SKM-1 (cell line): ENCODE results near the gene SLC7A1.
"Not testable (repeated sequence)": the region's sequence is repeated elsewhere in the genome, so short reads cannot be mapped to it uniquely, and the experiment has no call there.

ENCODE experiments used
- DNase-seq: peaks from one replicate; lab custom pipeline; 2025; ENCODE audit not compliant: unreplicated experiment; lab: John Stamatoyannopoulos, UW

The SLC7A1 gene

DNA sequence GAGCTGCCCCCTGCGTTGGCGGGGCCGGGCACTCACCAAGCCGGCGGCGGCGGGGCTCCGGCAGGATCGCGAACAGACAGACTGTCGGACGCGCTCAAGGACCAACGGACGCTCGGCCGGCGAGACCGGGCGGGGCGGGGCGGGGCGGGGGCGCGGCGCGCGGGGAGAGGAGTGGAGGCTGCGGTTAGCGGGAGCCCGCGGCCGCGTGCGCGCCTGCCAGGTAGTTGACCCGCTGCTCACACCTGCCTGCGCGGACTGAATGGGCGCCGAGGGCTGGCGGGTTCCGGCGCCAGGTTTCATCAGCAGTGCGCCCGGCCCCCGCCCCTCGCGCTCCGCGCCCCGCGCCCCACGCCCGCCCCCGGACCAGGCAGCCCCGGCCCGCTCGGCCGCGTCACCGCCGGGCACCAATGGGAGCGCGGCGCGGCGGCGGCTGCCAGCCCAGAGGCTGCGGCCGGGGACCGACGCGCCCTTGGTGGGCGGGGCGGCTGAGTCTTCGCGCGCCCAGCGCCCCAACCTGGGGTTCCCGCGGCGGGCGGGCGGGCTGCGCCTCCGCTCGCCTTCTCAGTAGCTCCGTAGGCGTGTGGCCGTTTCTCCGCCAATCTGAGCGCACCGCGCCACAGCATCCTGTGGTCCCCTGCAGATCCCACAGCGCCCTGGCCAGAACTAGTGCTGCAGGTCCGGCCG is at the start of gene SLC7A1:
Gene SLC7A1, minus strand, starts transcription at position 309 of the 684 bp plus-strand sequence. CDS start 59,500 bp downstream, outside the sequence.
- peak; percentile 61 for DNase-seq

DNA sequence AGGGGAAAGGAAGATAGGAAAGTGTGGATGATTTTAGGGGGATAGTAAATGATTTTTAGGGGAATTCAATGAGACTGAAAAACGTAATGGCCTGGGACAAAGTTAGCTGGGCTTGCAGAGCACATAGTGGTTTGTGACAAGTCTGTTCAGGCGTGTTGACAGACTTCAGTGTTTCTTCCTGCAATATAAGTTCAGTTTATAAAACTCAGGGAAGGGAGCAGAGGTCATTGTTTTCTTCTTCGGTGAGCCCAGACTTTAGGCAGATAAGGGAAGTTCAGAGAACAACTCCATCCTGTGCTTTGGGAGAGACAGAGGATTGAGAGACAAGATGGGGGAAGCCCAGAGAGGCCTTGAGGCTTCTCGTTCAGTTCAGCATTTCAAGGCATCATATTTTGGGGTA is 45.2 kb upstream of the SLC7A1 start:
- DNase-seq, result no peak

DNA sequence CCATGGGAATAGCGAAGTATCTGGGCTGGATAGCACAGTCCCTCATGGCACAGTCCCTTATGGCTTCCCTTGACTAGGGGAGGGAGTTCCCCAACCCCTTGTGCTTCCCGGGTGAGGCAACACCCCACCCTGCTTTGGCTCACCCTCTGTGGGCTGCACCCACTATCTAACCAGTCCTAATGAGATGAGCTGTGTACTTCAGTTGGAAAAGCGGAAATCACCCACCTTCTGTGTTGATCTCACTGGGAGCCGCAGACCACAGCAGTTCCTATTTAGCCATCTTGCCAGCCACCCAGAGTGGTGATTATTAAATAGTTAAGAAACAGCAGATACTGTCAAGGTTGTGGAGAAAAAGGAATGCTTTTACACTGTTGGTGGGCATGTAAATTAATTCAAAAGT is 41.3 kb upstream of the SLC7A1 start:
- DNase-seq, result not testable (repeated sequence)

DNA sequence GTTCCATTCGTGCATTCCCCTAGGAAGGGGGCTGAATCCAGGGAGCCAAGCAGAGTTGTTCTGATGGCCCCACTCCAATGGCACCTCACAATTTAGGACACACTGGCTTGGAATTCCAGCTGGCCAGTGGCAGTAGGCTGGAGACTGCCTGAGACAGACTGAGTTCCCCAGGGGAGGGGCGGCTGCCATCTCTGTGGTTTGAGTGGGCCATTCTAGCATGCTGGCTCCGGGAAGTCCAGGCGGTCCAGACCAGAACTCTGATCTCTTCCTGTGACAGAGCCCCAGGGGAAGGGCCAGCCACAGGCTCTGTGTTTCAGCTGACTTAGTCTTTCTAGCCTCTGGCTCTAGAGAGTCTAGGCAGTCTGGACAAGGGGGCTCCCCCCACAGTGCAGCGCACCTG is 29.5 kb upstream of the SLC7A1 start:
- no peak for DNase-seq

DNA sequence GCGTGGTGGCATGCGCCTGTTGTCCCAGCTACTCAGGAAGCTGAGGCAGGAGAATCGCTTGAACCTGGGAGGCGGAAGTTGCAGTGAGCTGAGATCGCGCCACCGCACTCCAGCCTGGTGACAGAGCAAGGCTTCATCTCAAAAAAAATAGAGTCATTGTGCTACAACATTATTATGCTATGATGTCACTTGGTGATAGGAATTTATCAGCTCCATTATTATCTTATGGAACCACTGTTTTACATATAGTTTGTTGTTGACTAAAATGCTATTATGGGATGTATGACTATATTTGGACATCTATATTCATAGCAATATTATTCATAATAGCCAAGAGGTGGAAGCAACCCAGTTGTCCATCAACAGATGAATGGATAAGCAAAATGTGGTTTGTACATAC is 26.4 kb upstream of the SLC7A1 start:
- DNase-seq, result no peak

DNA sequence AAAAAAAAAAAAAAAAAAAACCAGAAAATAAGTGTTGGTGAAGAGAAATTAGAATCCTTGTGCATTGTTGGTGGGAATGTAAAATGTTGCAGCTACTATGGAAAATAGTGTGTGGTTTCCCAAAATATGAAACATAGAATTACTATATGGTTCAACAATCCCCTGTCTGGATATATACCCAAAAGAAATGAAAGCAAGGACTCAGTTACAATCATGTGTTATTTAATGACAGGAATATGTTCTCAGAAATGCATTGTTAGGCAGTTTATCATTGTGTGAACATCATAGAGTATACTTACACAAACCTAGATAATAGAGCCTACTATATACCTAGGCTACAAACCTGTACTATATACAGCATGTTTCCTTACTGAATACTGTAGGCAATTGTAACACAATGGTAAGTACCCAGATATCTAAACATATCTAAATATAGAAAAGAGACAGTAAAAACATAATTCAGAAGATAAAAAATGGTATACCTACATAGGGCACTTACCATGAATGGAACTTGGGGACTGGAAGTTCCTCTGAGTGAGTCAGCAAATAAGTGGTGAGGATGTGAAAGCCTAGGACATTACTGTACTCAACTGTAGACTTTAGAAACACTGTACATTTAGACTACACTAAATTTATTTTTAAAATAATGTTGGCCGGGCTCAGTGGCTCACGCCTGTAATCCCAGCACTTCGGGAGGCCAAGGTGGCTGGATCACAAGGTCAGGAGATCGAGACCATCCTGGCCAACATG is 25.7 kb upstream of the SLC7A1 start:
- no peak for DNase-seq

DNA sequence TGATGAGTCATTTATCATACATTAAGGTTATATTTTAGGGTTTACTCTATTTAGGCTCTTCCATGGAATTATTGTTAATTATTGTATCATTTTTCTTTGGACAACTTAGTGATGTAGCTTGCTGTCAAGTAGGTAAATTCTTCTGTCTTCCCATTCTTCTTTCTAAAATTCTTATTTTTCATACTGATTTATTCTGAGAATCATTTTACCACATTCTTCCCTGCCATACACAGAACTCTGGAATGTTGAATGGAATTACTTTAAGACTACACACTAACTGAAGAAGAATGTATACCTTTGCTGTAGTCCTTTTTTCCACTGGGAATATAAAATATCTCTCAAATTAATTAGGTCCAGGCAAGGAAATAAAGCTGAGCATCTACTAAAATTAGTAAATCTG is 24.5 kb upstream of the SLC7A1 start:
- DNase-seq, result no peak

DNA sequence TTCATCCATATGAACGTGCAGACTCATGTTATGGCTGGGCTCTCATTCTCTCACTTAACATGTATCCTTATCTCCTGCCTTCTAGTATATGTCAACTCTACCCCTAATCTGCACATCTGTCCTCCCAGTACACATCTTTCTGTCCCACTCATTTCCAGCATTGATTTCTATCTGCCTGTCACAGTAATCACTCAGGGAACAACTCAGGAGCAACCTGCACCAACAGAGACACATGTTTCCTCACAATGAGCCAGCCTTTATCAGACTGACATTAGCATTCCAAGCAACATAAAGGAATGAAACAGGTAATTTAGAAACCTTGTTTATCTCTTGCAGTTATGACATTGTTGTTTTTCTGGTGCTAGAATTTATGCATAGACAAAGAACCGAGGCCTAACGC is 17.6 kb upstream of the SLC7A1 start:
- DNase-seq, result no peak

DNA sequence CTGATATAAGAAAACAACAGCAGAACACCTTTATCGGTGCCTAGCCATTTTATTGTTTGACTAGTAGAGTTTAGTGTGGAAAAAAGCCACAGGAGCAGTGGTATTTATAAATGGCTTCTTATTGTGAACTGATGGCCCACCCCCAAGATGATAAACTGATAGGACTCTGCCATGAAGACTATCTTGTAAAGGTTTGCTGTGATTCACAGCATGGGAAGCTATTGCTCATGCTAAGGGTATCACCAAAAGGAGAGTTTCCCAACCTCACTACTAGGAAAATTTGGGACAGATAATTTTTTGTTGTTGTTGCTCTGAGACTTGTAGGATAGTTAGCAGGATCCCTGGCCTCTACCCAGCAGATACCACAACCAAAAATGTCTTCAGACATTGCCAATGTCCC is 12.0 kb upstream of the SLC7A1 start:
- DNase-seq, result no peak

DNA sequence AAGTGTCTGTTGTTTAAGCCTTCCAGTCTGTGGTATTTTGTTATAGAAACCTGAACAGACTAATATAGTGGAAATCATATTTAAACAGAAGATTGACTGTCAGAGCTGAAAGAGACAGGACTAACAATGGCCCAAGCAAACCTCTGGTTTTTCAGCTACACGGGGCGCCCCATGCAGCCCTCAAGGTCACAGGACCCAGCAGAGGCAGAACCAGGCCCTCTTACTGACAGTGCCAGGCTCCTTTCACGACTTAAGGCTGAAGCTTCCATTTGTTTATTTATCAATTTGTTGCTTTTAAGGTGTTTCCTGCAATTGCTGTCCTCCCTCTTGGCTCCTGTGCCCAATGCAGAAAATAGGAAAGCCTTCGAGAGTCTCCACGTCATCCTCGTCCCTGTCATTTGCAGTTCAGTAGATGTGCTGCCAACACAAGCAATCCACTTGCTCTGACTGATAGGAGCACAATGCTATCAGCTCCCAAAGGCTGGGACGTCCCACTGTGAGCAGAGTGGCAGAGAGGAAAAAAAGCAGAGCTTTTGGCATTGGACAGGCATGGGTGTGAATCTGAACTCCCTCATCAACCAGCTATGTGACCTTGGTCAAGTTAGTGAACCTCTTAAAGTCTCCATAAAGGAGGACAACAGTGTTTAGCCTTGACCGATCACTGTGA is 10.5 kb upstream of the SLC7A1 start:
- no peak for DNase-seq

DNA sequence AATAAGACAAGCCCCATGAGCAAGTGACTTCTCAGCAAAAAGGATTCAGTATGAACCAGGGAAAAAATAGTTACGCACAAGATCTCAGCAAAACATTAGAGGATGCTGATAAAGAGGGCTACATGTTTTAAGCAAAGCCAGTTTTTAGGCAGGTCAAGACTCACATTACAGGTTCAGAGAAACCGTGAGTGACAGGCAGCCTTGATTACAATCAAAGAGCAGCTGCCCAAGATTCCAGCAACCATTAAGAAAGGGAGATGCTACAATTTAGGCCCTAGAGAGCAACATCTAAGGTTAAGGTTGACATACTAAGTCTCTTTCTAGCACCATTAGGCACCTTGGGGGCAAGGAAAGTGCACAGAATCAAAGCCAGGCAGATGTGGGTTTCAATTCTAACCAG is 2.8 kb upstream of the SLC7A1 start:
- DNase-seq, result no peak

DNA sequence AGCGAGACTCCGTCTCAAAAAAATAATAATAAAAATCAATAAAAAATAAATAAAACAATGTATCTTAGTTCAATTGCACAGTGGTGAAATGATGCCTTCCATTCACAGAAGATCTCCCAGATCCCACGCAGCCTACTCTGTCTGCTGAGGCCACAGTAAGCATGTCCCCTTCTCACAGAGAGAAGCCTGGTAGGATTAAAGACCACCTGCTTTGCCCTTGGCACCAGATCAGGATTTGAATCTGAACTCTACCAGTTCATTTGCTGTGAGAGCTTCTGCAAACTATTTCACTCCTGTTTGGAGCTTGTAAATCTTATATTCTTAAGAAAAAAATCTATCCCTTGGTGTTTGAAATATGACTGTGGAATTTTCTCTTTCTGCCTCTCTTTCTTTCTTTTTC is 2.2 kb upstream of the SLC7A1 start:
- no peak for DNase-seq

DNA sequence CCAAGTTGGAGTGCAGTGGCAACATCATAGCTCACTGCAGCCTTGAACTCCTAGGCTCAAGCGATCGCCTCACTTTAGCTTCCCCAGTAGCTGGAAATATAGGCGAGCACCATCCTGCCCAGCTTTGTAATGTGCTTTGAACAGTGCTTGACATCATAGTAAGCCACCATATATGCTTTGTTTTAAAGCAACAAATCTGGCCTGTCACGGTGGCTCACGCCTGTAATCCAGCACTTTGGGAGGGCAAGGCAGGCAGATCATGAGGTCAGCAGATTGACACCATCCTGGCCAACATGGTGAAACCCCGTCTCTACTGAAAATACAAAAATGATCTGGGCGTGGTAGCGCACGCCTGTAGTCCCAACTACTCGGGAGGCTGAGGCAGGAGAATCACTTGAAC is 1.8 kb upstream of the SLC7A1 start:
- DNase-seq, result no peak

DNA sequence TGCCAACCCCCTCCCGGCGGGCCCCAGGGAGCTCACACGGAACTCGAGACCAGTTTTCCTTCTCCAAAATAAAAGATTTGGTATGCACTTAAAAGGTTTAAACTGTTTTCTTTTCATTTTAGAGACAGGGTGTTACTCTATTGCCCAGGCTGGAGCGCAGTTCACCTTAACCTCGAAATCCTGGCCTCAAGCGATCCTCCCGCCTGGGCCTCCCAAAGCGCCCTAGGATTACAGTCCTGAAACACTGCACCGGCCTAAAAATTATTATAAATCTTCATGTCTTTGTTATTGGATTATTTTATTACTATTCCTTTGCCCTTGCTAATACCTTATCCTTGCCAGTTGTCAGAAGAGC is 553 bp upstream of the SLC7A1 start:
- no peak for DNase-seq

DNA sequence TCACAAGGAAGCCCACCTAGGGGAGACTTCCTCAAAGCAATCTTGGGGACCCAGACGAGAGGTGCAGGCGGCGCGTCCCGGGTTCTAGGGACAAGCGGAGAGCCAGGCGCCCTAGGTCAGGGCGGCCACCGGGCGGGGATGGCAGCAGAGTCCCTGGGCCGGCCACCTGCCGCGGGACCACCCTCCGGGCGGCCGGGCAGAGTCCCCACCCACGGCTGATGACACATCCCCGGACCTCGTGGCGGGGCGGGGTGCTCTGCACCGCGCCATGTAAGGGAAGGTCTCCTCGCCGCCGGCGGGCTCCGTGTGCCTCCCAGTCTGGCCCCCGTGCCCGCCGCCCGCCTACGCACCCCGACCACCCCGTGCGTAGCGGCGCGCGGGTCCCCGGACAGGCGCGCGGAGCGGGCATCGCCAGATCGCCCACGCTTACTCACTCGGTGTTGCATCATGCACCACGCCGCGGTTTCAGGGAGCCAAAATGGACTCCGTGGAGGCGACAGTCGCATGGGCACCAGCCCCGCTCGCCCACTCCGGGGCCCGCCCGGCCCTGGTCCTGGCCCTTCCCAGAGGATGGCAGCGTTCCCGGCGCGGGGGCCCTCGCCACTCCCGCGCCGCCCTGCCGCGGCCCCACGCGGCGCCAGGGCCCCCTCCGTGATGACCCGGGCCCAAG is 643 bp downstream of the SLC7A1 start:
- no peak for DNase-seq

DNA sequence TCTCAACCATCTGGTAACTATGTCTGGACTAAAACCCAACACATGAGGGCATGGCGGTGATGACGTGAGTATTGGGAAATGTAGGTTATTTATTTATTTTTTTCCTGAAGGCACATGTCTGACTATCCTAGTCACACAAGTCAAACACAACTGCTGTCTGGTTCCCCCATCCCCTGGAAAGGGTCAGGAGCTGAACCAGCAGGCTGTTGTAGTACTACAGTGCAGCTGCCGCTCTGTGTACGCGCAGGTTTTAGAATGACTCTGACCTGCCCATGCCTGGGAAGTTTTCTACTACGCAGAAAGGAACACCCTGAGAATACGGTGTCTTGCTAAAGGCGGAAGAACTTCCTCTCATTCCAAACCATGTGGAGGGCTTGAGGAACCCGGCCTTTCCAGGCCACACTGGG is 1.2 kb downstream of the SLC7A1 start:
- peak; percentile 10 for DNase-seq

DNA sequence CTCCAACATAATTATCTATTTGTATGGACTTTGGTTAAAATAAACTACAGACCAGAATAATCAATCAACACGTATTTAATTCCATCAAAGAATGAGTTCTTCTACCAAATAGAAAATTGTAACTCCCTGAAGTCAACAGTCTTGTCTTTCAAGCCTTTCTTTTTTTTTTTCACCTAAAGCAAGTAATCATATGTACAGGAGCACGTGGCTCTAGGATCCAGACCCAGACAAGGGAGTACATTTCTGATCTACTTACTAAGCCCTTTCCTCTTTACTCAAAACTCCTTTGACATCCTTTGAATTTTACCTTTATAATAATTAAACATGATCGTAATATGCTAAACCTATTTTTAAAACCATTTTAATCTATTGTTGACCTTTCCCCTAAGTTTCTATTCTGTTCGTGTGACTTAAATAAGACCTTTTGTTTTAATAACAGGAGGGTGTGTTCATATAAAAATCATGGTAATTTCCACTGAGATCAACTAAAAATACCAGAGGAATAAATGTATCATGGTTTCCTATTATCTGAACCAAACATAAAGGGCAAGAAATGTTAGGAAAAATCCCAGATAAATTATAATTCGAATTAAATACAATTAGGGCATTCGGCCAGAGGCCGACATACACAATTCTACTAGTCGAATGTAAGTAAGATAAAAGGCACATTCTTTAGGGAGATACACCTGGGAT is 1.7 kb downstream of the SLC7A1 start:
- no peak for DNase-seq

DNA sequence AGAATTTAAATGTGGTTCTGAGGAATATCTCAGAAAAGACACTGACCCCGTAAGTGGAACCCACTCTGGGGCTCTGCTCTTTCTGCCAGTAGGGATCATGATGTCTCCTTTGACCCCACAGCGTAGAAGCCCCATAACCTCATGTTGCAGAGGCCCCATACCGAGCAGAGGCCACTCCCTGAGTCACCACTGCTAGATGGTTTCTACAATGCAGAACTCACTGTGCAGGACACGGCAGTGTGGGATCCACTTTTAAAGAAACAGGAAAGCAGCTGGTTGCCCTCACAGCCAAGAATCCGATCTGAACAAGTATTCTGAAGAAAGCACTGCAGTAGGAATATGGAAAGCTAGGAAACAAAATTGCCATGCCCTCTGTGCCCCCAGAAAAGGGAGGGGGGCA is 4.2 kb downstream of the SLC7A1 start:
- no peak for DNase-seq

DNA sequence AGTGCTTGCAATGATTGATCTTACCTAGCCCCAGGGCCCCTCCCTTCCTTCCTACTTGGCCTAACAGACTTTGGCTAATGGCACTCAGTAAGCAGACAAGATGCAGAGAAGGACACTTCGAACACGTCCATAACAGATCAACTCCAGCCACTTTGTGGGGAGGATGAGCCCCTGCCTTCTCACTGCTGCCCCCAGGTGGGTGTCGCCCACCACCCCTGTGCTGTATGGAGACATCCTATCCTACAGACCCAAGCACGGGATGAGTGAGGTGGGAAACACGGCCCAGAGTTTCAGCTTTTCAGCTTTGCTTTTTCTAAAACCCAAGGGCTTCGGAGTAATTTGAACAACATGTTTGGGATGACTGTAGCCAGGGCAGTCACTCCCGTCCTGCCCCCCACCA is 5.5 kb downstream of the SLC7A1 start:
- DNase-seq, result no peak

DNA sequence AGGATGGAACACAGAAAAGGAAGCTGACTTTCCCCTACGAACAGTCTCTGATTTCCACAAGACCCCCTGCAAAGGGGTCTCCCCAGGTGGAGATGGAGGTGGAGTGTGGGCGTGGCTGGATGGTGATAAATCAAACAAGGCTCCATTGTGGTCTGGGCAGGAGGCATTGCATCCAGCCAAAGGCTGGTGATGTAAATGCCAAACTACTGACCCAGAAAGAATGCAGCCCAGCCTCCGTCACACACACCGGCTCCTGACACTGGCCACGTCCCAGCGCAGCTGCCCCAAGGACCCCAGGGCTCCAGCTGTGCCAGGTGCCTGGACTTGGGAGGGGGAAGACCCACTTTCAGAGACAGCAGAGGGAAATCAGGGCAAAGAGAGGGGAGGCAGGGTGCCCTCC is 6.3 kb downstream of the SLC7A1 start:
- DNase-seq, result no peak

DNA sequence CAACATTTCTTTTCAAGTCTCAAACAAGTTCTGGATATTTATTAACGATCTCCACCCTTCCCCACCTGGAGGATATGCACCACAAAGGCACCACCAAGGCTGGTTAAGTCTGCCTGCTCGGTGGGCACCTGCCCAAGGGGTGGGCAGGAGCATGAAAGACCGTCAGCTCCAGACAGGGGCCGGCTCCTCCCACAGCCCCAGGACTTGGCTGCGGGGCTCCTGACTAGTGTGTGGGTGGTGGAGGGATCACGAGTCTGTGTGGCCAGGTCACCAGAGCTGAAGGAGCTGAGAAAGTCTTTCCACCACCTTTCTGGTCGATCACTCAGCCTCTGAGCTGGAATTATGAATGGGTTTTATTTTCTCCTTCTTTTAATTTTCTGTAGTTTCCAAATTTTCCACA is 7.8 kb downstream of the SLC7A1 start:
- DNase-seq, result no peak
